G401.6 (cell line): ENCODE measurements around the gene TJP1.

ENCODE experiments used
- FAIRE-seq: peaks from 2 replicates; lab custom pipeline; 2012; peaks lifted over from hg19 to GRCh38; lab: Jason Lieb, UNC

The TJP1 gene

DNA sequence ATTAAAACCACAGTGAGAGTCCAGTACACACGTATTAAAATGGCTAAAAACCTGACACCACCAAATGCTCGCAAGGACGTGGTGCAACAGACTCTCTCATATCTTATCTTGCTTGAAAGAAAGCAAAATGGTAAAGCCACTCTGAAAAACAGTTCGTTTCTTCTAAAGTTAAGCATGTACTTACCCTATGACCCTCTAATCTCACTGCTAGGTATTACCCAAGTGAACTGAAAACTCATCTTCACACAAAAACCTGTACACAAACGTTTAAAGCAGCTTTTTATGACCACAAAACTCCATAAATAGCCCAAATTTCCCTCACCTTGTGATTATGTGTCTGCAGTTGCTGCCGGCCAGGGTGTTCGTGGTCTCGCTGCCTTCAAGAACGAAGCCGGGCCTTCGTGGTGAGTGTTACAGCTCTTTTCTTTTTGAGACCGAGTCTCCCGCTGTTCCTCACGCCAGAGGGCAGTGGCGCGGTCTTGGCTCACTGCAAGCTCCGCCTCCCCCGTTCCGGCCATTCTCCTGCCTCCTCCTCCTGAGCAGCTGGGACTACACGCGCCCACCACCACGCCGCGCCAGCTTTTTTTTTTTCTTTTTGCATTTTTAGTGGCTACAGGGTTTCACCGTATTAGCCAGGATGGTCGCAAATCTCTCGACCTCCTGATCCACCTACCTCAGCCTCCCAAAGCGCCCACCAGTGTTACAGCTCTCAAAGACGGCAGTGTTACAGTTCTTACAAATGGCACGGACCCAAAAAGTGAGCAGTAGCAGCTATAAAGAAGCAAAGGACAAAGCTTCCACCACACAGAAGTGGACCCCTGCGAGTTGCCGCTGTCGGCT, 165.4 kb downstream of the TJP1 start:
- FAIRE-seq = no peak

DNA sequence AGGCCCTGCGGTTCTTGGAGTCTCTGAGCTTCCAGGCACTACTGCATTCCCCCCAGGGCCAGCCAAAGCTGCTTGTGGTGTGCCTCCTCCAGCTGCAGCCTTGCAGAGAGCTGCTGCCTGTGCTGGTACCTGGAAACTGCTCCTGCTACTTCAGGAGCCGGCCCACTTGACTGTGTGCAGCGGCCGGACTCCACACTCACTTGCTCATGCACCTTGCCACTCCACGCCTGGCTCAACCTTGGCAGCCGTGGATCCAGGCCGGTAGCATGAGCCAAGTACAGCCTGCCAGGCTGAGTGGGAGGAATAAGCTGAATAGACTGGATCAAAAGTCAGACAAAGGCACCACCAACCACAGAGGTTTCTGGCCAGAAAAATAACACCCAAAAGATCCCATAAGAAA, 169.7 kb downstream of the TJP1 start:
- no peak for FAIRE-seq

DNA sequence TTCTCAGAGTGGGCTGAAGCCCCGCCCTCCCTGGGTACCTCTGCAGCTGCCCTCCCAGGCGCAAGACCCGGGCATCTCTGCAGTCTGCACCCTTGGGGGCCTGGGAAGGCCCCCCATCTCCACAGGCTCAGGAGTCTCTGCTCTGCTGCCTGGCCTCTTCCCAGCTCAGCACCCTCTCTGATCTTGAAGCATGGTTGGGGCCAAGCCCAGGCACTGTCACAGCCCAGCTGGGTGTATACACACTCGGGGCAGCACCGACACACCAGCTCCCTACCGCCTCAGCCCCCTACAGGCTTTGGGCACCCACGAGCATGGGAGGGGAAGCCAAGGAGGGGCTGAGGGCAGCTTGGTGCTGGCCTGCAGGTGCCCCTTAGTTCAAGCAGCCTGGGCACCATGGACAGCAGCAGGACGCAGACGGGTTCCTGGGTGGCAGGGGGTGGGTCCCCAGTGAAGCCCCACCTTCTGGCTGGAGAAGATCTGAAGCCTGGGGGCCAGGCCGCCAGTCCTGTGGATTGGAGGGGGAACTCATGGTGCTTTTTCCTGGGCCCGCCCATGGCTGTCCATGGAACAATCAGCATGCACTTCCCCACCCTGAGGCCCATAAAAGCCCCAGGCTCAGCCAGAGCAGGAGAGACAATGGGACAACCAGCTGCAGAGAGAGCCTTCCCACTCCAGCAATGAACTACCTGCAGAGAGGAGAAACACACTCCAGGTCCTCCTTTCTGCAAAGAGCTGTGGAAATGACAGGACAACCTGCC, 170.6 kb downstream of the TJP1 start:
- no peak for FAIRE-seq
